GM21367 (cell line): ENCODE results near the gene HIPK3.
A peak's percentile ranks its signal among the peaks of the same experiment; 100 is the strongest.
"Not testable (repeated sequence)": the region's sequence is repeated elsewhere in the genome, so short reads cannot be mapped to it uniquely, and the experiment has no call there.

Source experiments
- ATAC-seq: cut with Tn5 transposase; IDR thresholded peaks from one replicate; pipeline ENCODE4 v1.9.1; 2021; ENCODE audit not compliant: unreplicated experiment

The HIPK3 gene

DNA sequence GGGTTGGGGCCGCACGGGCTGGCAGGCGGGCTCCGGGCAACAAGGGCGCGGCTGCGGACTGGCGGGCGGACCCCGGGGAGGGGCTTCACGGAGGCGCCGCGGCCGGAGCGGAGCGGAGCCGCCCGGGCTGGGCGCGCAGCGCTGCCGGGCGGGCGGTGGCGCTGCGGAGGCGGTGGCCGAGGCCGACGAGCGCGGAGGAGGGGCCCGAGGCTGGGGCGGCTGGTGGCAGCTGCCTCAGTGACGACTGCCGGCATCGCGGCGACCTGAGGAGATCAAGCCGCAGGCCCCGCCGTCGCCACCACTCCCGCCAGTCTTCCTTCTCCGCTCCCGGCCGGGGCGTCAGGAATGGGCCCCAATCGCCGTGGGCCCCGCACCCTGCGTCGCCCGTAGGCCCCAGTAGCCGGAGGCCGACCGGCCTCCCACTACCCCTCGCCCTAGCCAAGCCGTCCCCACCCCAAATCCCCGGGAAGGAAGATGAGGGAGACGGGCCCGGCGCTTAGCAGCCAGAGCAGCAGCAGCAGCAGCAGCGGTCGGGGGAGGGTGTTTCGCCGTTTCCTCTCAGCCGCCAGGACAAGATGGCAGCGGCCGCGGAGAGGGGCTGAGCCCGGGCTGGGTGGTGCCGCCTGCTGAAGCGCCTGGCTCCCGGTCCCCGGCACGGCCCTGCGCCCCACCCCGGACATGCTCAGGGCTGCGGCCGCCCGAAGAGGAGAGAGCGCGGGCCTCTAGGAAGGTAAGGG, at the start of gene HIPK3:
TSS of gene HIPK3 (plus strand) at position 222 of the 737 bp plus-strand sequence.
- ATAC-seq, result peak; percentile 82

DNA sequence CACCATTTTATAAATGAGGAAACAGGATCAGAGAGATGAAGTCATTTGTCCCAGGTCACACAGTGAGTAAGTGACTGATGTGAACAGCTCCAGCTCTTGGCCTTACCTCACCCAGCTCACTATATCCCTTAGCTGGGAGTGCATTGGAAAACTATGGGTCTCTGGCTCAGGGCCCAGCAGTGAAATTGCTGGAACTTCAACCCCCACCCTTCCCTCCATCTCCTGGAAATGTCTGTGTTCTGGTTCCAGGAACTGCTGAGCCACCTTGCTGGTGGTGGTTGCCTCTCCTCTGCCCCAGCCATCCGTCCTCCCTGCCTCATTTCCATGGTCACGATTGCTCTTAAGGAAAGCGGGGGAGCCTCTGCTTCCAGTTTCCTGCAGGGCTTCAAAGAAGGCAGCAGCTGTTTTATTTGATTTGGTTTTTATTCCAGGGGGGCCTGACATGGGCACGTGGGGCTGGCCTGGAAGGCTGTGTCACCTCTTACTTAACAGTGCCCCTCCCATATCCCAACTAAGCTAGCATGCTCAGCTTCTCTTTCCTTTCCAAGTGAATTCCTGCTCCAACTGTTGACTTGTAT, 49.7 kb upstream of the HIPK3 start:
- ATAC-seq, result no peak

DNA sequence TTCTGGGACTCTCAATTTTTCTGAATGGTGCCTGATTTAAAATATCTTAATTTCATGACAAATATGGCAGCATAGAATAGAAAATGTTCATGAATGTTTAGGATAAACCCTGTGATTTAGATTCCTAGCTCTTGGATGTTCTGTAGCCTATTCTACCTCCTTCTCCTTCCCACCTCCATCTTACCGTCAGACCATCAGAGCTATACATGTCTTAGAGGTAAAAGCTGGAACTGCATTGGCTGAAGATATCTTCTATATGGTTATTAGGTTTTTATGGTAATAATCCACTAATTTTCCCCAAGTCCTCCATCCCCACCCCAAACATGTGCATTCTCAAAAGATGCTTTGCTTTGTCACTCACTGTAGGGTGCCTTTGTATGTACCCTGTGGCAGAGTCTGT, 49.0 kb upstream of the HIPK3 start:
- no peak for ATAC-seq

DNA sequence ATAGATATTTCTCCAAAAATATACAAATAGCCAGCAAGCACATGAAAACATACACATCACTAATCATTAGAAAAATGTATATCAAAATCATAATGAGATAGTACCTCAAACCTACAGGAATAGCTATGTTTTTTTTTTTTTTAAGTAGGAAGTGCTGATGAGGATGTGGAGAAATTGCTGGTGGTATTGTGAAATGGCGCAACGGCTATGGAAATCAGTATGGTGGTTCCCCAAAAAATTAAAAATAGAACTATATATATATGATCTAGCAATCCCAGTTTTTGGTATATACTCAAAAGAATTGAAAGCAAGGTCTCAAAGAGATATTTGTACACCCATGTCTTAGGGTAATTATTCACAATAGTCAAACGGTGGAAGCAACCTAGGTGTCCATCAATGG, 46.0 kb upstream of the HIPK3 start:
- ATAC-seq, result no peak

DNA sequence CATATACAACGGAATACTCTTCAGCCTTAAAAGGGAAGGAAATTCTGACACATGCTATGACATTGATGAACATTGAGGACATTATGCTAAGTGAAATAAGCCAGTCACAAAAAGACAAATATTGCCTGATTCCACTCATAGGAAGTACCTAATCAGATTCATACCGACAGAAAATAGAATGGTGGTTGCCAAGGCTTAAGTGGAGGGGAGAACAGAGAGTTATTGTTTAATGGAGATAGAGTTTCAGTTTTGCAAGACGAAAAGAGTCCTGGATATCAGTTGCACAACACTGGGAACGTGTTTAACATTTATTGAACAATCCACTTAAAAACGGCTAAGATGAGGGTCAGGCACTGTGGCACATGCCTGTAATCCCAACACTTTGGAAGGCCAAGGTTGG, 45.6 kb upstream of the HIPK3 start:
- no peak for ATAC-seq

DNA sequence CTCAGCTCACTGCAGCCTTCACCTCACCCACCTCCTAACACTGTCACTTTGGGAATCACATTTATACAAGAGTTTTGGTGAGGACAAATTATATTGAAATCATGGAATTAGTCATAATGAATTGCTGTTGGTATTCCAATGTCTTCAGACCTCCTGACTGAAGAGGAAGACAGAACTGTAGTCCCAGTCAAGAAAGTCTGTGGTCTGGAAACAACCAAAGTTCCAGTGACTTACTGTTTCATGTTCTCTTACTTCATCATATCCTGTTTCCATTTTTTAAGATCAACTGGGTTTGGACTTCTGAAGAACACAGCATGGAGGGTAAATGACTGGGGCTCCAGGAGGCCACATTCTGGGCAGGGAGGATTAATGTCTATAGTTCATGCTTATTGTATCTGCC, 43.0 kb upstream of the HIPK3 start:
- no peak for ATAC-seq

DNA sequence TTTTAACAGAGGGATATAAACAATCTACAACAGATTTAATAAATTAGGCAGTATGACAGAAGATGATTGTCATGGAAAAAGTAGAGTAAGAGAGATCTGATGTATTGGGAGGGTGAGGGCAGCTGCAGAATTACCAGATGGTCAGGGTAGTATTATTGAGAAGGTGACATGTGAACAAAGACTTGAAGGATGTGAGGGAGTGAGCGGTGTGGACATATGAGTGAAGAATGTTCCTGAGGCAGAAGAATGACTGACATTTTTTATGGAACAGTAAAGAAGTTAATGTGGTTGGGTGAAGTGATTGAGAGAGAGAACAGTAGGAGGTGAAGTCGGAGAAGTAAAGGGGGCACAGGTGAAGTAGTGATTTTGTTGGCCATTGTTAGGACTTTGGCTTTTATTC, 42.4 kb upstream of the HIPK3 start:
- ATAC-seq, result no peak

DNA sequence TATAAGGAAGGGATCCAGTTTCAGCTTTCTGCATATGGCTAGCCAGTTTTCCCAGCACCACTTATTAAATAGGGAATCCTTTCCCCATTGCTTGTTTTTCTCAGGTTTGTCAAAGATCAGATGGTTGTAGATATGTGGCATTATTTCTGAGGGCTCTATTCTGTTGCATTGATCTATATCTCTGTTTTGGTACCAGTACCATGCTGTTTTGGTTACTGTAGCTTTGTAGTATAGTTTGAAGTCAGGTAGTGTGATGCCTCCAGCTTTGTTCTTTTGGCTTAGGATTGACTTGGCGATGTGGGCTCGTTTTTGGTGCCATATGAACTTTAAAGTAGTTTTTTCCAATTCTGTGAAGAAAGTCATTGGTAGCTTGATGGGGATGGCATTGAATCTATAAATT, 40.5 kb upstream of the HIPK3 start:
- not testable (repeated sequence) for ATAC-seq

DNA sequence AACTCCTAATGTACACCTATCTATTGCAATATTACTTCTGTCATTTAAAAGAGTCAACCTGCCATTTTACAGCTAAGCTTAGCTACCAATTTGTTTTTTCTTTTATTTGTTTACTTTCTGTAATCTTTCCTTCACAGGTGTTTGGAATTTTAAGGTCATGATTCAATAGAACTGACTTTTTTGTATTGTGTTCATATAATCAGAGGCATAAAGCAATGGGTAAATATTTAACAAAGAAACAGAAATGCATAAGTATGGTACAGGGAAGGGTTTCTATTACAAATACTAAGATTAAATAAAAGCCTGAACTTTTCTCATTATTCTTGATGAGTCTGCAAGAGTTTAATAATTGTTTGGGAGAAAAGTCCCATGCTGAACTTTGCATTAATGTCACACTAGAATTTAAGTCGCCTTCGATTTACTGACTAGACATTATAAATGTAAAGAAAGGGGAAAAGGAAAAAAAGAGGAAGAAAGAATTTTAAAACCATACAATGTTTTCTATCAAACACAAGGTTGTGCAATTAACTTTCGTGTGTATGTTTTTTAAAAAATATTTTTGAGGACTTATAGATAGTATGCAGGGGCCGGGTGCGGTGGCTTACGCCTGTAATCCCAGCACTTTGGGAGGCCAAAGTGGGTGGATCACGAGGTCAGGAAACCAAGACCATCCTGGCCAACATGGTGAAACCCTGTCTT, 35.0 kb upstream of the HIPK3 start:
- ATAC-seq, result no peak

DNA sequence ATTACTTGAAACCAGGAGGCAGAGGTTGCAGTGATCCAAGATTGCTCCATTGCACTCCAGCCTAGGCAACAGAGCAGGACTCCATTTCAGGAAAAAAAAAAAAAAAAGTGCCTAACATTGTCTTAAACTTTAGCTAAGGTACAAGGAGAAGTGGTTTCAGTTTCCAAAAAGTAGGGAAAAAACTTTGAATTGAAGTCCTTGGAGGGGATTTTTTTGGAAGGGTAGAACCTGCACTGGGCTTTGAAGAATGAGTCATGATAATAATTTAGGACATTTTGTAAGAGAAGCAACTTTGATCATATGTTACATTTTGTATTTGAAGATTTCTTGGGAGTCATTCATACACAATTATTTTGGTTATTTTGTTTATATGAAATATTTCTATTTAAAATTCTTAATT, 31.8 kb upstream of the HIPK3 start:
- ATAC-seq, result no peak

DNA sequence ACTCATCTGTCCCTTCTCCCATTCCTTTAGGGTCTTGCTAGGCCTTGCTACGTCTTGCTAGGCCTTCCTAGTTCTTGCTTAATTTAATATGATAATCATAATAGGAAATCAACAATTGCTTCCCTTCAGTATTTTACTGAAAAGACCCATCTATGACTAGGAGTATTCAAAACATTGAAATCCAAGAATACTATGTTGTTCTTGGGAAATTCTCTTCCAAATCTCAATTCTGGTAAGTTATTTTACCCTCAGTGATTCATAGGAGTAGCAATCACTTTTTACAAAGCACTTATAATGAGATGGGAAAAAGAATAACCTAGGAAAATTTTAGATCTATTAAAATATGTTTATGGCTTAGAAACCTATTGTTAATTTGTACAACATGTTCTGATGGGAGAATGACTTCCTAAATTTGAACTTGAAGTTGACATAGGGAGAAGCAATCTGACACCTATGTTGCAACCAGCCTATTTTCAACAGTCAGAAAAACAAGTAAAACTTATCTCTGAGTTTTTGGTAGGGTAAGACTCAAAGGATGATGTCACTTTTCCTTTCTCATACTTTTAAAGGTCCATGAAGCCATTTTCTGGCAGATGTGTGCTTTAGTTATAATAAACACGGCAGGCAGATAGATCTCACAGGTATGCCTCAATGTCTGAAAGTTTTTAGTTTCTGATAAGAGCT, 29.5 kb upstream of the HIPK3 start:
- no peak for ATAC-seq

DNA sequence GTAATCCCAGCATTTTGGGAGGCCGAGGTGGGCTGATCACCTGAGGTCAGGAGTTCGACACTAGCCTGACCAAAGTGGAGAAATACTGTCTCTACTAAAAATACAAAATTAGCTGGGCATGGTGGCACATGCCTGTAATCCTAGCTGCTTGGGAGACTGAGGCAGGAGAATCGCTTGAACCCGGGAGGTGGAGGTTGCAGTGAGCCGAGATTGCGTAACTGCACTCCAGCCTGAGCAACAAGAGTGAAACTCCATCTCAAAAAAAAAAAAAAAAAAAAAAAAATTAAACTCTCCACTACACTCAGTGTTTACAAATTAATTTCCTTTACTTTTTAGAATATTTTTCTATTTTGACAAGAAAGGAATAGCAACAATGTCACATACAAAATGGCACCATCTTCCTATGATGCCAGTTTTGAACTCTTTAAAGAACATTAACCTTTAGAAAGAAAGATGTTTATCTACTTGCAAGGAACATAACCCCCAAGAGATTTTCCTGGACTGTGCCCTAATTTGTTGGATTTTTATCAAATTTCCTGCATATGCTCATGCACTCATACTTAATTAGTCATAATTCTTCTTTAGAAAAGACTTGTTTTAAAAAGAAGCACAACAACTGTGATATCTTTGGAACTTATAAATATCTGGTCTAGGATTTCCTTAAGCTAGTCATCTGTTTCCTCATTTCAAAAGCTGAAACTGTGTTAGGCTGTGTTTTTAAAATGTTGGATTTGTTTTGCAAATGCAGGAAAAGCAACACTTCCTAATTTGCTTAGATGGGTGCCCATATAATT, 22.6 kb upstream of the HIPK3 start:
- ATAC-seq, result no peak

DNA sequence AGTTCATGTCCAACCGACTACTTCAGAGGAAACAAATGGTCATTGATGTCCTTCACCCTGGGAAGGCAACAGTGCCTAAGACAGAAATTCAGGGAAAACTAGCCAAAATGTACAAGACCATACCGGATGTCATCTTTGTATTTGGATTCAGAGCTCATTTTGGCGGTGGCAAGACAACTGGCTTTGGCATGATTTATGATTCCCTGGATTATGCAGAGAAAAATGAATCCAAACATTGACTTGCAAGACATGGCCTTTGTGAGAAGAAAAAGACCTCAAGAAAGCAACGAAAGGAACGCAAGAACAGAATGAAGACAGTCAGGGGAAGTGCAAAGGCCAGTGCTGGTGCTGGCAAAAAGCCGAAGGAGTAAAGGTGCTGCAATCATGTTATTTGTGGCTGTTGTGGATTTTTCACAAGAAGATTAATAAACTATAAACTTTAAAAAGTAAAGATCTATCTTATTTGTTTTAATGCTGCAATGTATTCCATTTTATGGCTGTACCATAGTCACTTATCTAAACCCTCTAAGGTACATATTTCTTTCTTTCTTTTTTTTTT, 20.1 kb upstream of the HIPK3 start:
- ATAC-seq, result no peak

DNA sequence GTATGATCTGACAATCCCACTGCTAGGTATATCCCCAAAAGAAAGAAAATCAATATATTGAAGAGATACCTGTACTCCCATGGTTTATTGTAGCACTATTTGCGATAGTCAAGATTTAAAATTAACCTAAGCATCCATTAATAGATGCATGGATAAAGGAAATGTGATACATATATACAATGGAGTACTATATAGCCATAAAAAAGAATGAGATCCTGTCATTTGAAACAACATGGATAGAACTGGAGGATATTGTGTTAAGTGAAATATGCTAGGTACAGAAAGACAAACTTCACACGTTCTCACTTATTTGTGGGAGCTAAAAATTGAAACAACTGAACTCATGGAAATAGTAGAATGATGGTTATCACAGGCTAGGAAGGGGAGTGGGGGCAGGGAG, 14.6 kb upstream of the HIPK3 start:
- ATAC-seq, result no peak

DNA sequence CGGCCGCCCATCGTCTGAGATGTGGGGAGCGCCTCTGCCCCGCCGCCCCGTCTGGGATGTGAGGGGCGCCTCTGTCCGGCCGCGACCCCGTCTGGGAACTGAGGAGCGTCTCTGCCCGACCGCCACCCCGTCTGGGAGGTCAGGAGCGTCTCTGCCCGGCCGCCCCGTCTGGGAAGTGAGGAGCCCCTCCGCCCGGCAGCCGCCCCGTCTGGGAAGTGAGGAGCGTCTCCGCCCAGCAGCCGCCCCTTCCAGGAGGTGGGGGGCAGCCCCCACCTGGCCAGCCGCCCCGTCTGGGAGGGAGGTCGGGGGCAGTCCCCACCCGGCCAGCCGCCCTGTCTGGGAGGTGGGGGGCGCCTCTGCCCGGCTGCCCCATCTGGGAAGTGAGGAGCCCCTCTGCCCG, 13.5 kb upstream of the HIPK3 start:
- ATAC-seq, result not testable (repeated sequence)

DNA sequence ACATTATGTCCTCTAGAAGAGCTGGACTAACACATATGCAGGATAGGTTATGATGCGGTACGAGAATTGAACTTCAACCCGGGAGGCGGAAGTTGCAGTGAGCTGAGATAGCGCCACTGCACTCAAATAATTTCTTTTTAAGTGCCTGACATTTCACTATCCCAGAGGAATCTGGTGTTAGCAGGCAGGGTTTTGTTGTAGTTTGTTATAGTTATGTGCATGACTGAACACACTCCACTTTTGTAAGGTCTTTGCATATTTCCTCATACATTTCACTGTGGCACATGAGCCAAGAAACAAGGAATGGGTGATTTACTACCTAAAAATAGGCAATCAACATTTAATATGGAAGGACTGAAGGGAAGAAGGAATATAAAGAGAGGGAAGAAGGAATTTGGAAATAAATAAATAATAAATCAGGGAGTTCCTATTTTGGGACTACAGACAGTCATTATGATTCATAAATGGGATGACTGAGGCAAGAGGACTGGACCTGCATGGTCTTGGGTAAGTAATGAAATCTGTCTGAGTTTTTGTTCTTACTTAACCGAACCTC, 8.7 kb upstream of the HIPK3 start:
- ATAC-seq, result no peak

DNA sequence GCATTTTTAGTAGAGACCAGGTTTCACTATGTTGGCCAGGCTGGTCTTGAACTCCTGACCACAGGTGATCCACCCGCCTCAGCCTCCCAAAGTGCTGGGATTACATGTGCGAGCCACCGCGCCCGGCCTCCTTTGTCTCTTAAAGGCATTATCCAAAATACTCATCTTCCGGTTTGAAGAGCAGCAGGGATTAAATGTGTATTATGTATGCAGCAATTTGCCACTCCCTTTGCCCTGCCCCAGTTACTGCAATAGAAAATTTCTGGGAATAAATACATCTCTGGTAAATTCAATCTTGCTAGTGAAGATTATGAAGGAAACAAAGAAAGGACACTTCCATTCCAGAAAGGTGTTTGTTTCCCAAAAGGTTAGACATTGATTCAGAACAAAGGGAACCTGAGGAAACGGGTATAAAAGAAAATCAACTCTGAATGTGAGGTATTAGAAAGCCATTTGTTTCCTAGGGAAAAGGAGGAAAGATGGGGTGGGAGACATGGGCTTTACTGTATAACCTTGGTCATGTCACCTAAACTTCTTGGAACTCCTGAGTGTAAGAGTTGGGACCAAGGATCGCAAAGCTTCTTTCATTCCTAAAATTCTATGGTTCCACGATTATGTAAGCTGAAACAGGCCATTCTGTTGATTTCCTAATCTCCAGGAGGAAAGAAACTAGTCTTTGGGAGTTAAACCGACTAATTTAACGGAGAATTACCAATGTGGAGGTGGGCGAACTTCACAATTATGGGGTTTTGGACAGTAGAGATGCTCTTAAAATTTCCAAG, 959 bp upstream of the HIPK3 start:
- ATAC-seq, result no peak

DNA sequence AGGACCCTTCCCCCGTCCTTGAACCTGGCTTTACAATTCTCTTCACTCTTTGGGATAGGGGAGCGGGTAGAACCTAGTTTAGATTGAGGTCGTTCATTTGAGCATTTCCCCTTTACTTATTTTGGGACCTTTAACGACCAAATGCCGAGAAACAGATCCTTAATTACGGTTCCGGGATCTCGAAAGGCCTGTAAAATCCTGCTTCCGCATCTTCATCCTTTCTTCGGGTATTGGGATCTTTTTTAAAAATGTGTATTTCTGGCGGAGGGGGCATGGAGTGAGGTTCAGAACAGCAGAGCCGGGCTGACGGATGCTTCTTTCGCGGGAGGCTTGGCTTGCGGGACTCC, 395 bp upstream of the HIPK3 start:
- ATAC-seq, result no peak

DNA sequence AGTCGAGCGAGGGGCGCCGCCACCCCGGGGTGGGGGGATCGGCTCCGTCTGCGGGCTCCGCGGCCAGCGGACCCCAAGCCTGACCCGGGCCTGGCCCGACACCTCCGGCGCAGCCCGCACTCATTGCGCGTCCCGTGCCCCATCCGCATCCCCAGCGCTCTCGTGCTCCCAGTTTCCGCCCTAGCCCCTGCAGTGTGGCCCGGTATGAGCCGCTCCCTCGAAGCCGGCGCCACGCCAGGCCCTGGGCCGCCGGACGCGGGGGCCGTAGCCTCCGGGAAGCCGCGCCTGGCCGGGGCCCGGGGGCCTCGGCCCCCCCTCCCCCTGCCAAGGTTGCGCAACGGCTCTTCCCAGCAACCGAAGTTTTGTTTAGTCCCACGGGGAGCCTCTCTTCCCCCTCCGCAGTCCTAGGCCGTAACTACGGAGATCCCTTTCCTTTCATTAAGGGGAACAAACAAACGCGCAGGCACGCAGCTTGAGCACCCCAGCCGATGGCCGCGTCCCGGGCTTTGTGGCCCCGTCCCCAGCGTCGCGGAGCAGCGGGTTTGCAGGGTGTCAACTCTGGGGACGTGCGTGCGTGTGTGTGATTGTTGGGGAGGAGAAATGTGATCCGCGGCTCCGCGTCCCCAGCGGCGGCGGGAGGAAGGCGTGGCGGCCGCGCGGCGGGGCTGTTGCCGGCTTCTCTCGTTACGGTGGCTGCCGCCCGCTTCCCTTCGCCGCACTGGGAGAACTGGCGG, 883 bp downstream of the HIPK3 start:
- peak; percentile 27 for ATAC-seq
